Forelimb muscle (tissue), 1 donor: ENCODE results near the gene RNF39. TPM values are rescaled to one million over a fixed set of nuclear protein-coding genes. Genes with fewer than 3 reads are reported as not detected.

Experiments used
- polyA plus RNA-seq: library from polyadenylated mRNA; unstranded; fragments of 120-200 nt; gene quantifications from one replicate; pipeline ENCODE4 v1.2.1, GENCODE V29; 2013; ENCODE audit not compliant: insufficient read length

Gene RNF39
- polyA plus RNA-seq, 1 donor, result 0.75 TPM

Other genes with a start within 250 kb of the RNF39 start
- 3.3 TPM for gene HLA-G, start 247.9 kb downstream of the RNF39 start, polyA plus RNA-seq
- gene HLA-A, start 133.2 kb downstream of the RNF39 start, polyA plus RNA-seq, result 98.6 TPM
- 19.9 TPM for gene POLR1H, start 14.5 kb downstream of the RNF39 start, polyA plus RNA-seq
- gene PPP1R11, start 8.6 kb downstream of the RNF39 start, polyA plus RNA-seq, result 28.0 TPM
- not detected for gene TRIM31, start 37.3 kb upstream of the RNF39 start, polyA plus RNA-seq
- not detected for gene TRIM40, start 60.4 kb upstream of the RNF39 start, polyA plus RNA-seq
- gene TRIM10, start 85.4 kb upstream of the RNF39 start, polyA plus RNA-seq, result 0.48 TPM
- not detected for gene TRIM15, start 87.8 kb upstream of the RNF39 start, polyA plus RNA-seq
- gene TRIM26, start 137.6 kb upstream of the RNF39 start, polyA plus RNA-seq, result 16.2 TPM